Keratinocyte (primary cell): ENCODE results near the gene ROBO2.

Experiments used
- EZH2 ChIP-seq: IDR thresholded peaks from one replicate; pipeline ENCODE4 v1.6.1; 2012; ENCODE audit warnings: inconsistent platforms, mild to moderate bottlenecking, low read length, moderate library complexity
- TF ChIP-seq, protein P1 (sequence below), 3 experiments: IDR thresholded peaks in 1 of 3; conservative IDR thresholded peaks in 1 of 3; optimal IDR thresholded peaks in 1 of 3; 2 replicates in 2 of 3; 3 replicates in 1 of 3; pipeline versions ENCODE3 to v1.5.1; 2011; ENCODE audit warnings: low read length in 3 of 3, mild to moderate bottlenecking in 3 of 3, moderate library complexity in 2 of 3, control low read depth in 1 of 3, inconsistent platforms in 1 of 3; ENCODE audit not compliant: insufficient read depth in 2 of 3; ENCODE audit errors: extremely low read depth in 1 of 3

DNA sequence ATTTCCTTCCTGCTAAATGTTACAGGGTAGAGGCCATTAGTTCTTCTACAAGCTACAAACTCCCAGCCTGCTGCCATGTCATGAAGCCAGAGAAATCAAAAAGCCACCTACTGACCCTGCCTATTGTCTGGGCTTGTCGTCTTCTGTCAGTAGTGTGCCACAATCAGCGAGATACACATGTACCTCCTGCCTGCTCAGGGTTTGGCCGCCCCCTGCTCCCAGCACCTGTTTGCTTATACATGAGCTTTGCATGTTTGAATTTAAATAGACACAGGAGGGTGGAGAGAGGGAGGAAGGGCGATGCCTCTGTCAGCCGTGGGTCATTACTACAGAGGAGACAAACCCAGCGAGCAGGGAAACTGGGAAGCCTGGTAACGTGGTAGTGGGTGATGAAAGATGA, 106.1 kb downstream of the ROBO2 start:
- TF ChIP-seq, protein P1, sequence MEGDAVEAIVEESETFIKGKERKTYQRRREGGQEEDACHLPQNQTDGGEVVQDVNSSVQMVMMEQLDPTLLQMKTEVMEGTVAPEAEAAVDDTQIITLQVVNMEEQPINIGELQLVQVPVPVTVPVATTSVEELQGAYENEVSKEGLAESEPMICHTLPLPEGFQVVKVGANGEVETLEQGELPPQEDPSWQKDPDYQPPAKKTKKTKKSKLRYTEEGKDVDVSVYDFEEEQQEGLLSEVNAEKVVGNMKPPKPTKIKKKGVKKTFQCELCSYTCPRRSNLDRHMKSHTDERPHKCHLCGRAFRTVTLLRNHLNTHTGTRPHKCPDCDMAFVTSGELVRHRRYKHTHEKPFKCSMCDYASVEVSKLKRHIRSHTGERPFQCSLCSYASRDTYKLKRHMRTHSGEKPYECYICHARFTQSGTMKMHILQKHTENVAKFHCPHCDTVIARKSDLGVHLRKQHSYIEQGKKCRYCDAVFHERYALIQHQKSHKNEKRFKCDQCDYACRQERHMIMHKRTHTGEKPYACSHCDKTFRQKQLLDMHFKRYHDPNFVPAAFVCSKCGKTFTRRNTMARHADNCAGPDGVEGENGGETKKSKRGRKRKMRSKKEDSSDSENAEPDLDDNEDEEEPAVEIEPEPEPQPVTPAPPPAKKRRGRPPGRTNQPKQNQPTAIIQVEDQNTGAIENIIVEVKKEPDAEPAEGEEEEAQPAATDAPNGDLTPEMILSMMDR (optimal IDR thresholded peaks at IDR 0.05 in 1 of 3, IDR thresholded peaks at IDR 0.05 in 1 of 3, conservative IDR thresholded peaks at IDR 0.05 in 1 of 3; ENCODE audit: extremely low read depth in 1 of 3, insufficient read depth in 2 of 3, low read length in 3 of 3): no peak
- no peak for TF ChIP-seq EZH2
